GM21737 (cell line): Measurements from ENCODE around the gene PRDM16.

Experiments used
- ATAC-seq: cut with Tn5 transposase; IDR thresholded peaks from one replicate; pipeline ENCODE4 v1.9.1; 2021; ENCODE audit warnings: mild to moderate bottlenecking, moderate library complexity; ENCODE audit not compliant: unreplicated experiment

Gene PRDM16

GRCh38 chr1:3313576-3313950 lies 244.6 kb downstream of the PRDM16 start:
- ATAC-seq, result no peak

GRCh38 chr1:3314491-3315381 lies 245.7 kb downstream of the PRDM16 start:
- no peak for ATAC-seq

- ATAC-seq, result no peak
These were observed 246.7 kb downstream of the PRDM16 start for GRCh38 chr1:3315399-3316339.

- ATAC-seq, result no peak
These were observed 247.4 kb downstream of the PRDM16 start for GRCh38 chr1:3316340-3316943.

GRCh38 chr1:3317456-3317855 lies 248.5 kb downstream of the PRDM16 start:
- ATAC-seq, result no peak

- ATAC-seq, result no peak
These were observed 249.3 kb downstream of the PRDM16 start for GRCh38 chr1:3318329-3318728.

- ATAC-seq, result no peak
These were observed 250.9 kb downstream of the PRDM16 start for GRCh38 chr1:3319874-3320245.

GRCh38 chr1:3320246-3321152 lies 251.5 kb downstream of the PRDM16 start:
- no peak for ATAC-seq

- no peak for ATAC-seq
These were observed 252.8 kb downstream of the PRDM16 start for GRCh38 chr1:3321559-3322449.

- ATAC-seq, result no peak
These were observed 253.5 kb downstream of the PRDM16 start for GRCh38 chr1:3322450-3323020.

GRCh38 chr1:3323021-3323795 lies 254.2 kb downstream of the PRDM16 start:
- no peak for ATAC-seq

GRCh38 chr1:3323796-3324703 lies 255.0 kb downstream of the PRDM16 start:
- no peak for ATAC-seq

- no peak for ATAC-seq
These were observed 255.9 kb downstream of the PRDM16 start for GRCh38 chr1:3324704-3325535.

GRCh38 chr1:3326516-3327388 lies 257.7 kb downstream of the PRDM16 start:
- no peak for ATAC-seq

GRCh38 chr1:3327389-3327702 lies 258.3 kb downstream of the PRDM16 start:
- no peak for ATAC-seq
